Measurements from ENCODE around the gene GAS7. TPM values are rescaled to one million over a fixed set of nuclear protein-coding genes. Genes with fewer than 3 reads are reported as not detected.

Gene GAS7
- total RNA-seq, 2 donors from 2014 or later = 10.3 to 144 TPM

DNA sequence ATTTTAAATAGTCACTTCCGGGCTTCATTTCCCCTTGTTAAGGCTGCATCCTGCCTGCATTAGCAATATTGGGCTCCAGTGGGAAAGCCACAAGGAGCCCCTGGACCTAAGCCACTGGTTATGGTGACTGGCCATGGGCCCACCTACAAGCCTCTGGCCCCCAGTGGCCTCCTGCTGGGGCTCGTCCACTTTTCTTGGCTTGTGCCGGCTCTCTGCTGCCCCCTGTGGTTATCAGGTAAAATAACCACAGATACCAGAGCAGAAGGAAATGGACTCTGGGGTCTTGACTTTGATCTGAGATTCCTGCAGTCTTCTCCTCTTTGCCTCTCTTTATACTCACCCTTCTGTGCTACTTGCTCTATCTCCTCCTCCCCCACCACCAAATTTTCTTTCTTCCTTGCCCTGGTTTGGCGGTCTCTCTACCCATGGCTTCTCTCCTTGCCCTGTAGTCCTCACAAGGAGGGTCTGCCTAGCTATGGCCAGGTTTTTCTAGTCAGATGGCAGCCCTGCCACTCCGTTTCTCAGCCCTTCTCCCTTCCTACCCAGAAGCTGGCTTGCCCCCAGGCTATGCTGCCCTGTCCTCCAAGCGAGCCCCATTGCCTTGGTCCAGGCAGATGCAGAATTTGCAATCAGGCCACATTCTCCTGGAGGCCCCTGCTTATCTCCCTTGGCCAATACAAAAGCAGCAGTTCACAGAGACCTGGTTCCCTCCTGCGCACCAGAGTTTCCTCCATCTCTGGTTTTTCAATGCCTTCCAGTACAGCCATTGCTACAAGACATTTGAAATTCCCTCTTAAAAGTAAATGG is 210.4 kb downstream of the GAS7 start:
- Histone ChIP-seq H3K36me3 (no peaks in the 10 kb centered on the region), H3K27ac (no peak overlapping the region), H3K27me3 (replicated peaks; ENCODE audit: insufficient read depth) (no peaks in the 10 kb centered on the region), H3K4me3 (no peak overlapping the region), H3K9me3 (no peaks in the 10 kb centered on the region), H3K4me1 (replicated peaks) (no peaks in the 10 kb centered on the region)
- DNase-seq (ENCODE audit: low spot score) = no peak
- WGBS = 64% methylated on average over 7 of the region's 7 CpGs
- intact Hi-C loops (cut with DNase I) = no loop called here
- no peak for TF ChIP-seq POLR2A (IDR thresholded peaks at IDR 0.05)
- TF ChIP-seq, protein P1, sequence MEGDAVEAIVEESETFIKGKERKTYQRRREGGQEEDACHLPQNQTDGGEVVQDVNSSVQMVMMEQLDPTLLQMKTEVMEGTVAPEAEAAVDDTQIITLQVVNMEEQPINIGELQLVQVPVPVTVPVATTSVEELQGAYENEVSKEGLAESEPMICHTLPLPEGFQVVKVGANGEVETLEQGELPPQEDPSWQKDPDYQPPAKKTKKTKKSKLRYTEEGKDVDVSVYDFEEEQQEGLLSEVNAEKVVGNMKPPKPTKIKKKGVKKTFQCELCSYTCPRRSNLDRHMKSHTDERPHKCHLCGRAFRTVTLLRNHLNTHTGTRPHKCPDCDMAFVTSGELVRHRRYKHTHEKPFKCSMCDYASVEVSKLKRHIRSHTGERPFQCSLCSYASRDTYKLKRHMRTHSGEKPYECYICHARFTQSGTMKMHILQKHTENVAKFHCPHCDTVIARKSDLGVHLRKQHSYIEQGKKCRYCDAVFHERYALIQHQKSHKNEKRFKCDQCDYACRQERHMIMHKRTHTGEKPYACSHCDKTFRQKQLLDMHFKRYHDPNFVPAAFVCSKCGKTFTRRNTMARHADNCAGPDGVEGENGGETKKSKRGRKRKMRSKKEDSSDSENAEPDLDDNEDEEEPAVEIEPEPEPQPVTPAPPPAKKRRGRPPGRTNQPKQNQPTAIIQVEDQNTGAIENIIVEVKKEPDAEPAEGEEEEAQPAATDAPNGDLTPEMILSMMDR (IDR thresholded peaks at IDR 0.05) = peak; percentile 11 to 59 (median 50)
- no peak for TF ChIP-seq POLR2AphosphoS5 (IDR thresholded peaks at IDR 0.05)

DNA sequence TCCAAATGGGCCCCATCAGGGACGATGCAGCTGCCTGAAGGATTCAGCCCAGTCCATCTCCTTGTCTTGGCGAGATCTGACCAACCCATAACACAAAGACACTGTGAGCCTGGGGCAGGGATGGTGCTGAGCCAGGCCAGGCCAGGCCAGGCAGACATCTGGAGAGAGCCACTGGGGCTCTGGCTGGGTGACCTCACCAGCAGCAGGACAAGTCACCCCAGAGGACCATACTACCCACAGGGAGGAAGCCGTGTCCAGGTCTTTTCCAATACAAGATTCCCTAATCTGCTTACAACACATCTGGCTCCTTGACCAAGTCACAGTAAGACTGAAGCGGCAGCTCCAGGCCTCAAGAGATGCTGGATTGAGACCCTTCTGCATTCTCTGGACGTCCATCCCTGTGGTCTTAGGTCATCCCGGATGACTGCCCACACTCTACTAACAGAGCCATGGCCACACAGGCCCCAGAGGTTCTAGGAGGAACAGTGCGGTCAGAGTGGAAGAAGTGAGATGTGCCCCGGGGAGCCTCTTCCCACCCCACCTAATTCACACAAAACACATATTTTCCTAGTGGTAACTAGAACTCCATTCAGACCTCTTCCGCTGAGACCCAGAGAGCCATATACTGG is 211.5 kb downstream of the GAS7 start:
- Histone ChIP-seq H3K4me3 (no peak overlapping the region), H3K36me3 (no peaks in the 10 kb centered on the region), H3K4me1 (replicated peaks) (no peaks in the 10 kb centered on the region), H3K27ac (no peak overlapping the region), H3K9me3 (no peaks in the 10 kb centered on the region), H3K27me3 (replicated peaks; ENCODE audit: insufficient read depth) (no peaks in the 10 kb centered on the region)
- TF ChIP-seq POLR2AphosphoS5 (IDR thresholded peaks at IDR 0.05) (no peak), POLR2A (IDR thresholded peaks at IDR 0.05) (no peak)
- TF ChIP-seq, protein P1 (IDR thresholded peaks at IDR 0.05) = no peak
- WGBS = 97% methylated on average over 9 of the region's 9 CpGs
- intact Hi-C loops (cut with DNase I) = no loop called here
- DNase-seq (ENCODE audit: low spot score) = no peak

DNA sequence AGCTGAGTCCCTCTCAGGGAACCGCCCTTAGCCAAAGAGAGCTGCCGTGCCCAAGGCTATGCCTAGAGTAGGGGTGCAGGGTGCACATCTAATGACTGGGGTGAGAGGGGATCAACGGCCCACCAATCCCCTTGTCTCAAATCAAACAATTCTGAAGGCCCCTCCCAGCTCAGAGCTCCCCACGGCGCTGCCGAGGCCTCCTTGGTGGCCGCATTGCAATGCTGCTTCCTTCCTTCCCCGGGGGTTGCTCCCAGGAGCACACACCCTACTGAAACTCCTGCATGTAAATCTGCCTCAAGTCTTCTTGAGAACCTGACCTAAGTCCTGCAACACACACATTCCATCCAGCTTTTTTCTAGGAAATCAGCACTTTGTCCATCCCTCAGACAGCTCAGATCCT is 212.8 kb downstream of the GAS7 start:
- 78% methylated on average over 8 of the region's 8 CpGs for WGBS
- TF ChIP-seq POLR2A (IDR thresholded peaks at IDR 0.05) = no peak

DNA sequence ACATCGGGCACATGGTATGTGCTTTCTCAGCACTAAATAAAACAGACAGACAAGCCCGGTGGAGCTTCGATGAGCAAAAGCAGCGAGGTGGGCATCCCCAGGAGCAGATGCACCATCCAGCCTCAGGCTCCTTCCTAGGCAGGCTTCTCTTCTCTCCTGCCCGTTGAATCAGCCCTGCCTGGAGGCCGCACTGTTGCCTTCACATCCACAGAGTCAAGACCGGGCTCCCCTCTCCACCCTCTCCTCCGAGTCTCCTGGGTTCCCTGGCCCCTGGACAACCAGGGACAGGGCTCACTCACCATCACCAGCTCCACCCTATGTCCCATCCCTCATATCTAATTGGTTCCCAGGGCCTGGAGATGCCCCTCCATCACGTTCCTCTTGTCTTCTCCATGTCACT is 213.6 kb downstream of the GAS7 start:
- Histone ChIP-seq H3K36me3 (no peaks in the 10 kb centered on the region), H3K27ac (no peak overlapping the region), H3K27me3 (replicated peaks; ENCODE audit: insufficient read depth) (no peaks in the 10 kb centered on the region), H3K9me3 (no peaks in the 10 kb centered on the region), H3K4me3 (no peak overlapping the region), H3K4me1 (replicated peaks) (no peaks in the 10 kb centered on the region)
- intact Hi-C loops (cut with DNase I) = no loop called here
- WGBS = 92% methylated on average over 9 of the region's 9 CpGs
- no peak for DNase-seq (ENCODE audit: low spot score)
- TF ChIP-seq POLR2AphosphoS5 (IDR thresholded peaks at IDR 0.05) = no peak
- TF ChIP-seq, protein P1 (IDR thresholded peaks at IDR 0.05) = no peak
- no peak for TF ChIP-seq POLR2A (IDR thresholded peaks at IDR 0.05)

More for the DNA sequence above, 212.8 kb downstream of the GAS7 start:
- intact Hi-C loops (cut with DNase I) = no loop called here
- H3K27ac ChIP-seq = no peak overlapping the region
- H3K27me3 ChIP-seq (replicated peaks; ENCODE audit: insufficient read depth) = no peaks in the 10 kb centered on the region
- H3K4me3 ChIP-seq = no peak overlapping the region
- H3K36me3 ChIP-seq = no peaks in the 10 kb centered on the region
- no peaks in the 10 kb centered on the region for H3K9me3 ChIP-seq
- H3K4me1 ChIP-seq (replicated peaks) = no peaks in the 10 kb centered on the region
- no peak for DNase-seq (ENCODE audit: low spot score)

DNA sequence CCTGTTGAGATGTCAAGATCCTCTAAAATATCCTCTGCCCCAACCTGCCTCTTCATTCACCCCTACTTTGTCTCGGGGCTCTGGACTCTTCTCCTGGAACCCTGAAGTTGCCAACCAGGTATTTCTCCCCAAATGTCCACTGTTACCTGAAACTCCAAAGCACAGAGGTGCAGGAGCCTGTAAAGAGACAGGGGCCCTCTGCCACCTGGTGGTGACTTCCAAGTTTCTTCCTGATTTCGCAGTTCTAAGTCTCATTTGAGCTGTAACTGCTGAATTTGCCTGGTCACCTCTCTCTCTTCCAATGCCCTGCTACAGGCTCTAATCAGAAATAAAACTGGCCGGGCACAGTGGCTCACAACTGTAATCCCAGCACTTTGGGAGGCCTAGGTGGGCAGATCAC is 216.2 kb downstream of the GAS7 start:
- WGBS = 59% methylated on average over 3 of the region's 3 CpGs
- DNase-seq (ENCODE audit: low spot score) = no peak
- Histone ChIP-seq H3K27ac (no peak overlapping the region), H3K36me3 (no peaks in the 10 kb centered on the region), H3K27me3 (replicated peaks; ENCODE audit: insufficient read depth) (no peaks in the 10 kb centered on the region), H3K4me3 (no peak overlapping the region), H3K4me1 (replicated peaks) (no peaks in the 10 kb centered on the region), H3K9me3 (no peaks in the 10 kb centered on the region)
- TF ChIP-seq, protein P1 (IDR thresholded peaks at IDR 0.05) = peak in 2 of 4 experiments; percentile 33 to 40
- TF ChIP-seq POLR2A (IDR thresholded peaks at IDR 0.05) = no peak
- TF ChIP-seq POLR2AphosphoS5 (IDR thresholded peaks at IDR 0.05) = no peak
- intact Hi-C loops (cut with DNase I) = no loop called here

Measured in prostate gland (tissue), 2 donors.